IPS DF 19.7 (cell line): ENCODE measurements around the gene POLD2.
"Not testable (repeated sequence)": the region's sequence is repeated elsewhere in the genome, so short reads cannot be mapped to it uniquely, and the experiment has no call there.

Experiments used
- DNase-seq: peaks from one replicate; pipeline ENCODE4 v3.0.0-alpha.2; 2013; ENCODE audit warnings: low read depth, low spot score

POLD2 gene

DNA sequence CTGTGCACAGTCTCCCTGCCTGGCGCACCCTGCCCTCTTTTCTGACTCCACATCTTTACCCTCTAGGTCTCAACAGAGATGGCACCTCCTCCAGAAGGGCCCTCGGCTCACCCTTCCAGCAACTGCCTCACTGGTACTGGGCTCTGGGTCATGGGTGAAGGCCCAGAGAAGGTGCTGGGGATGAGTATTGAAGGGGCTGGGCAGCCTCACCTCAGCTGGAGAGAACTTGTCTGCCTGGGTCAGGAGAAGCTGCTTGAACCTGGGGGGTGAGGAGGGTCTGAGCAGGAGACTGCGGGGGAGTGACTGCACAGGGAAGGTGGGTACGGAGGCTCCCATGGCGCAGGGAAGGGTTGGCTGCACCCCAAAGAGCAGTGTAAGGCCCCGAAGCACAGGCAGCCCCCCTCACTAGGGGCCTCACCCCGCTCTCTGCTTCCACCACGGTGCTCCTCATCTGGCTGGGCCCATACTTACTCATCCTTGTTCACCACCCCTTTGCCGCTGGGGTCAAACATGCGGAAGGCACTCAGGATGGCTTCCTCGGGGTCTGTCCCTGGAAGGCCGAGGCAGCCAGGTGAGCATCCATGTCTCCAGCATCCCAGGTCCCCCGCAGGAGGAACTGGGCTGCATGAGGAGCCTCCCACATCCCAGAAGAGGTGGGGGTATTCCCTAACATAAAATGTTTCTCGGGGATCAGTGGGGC lies 16.1 kb upstream of the POLD2 start:
- DNase-seq = no peak

- DNase-seq = no peak
Measured at GRCh38 chr7:44138698-44139097, 15.3 kb upstream of the POLD2 start.

GRCh38 chr7:44136731-44137130 lies 13.4 kb upstream of the POLD2 start:
- no peak for DNase-seq

- no peak for DNase-seq
Measured at GRCh38 chr7:44134943-44135628, 11.7 kb upstream of the POLD2 start.

- DNase-seq = no peak
Measured at GRCh38 chr7:44133295-44133694, 9.9 kb upstream of the POLD2 start.

GRCh38 chr7:44132039-44132438 lies 8.7 kb upstream of the POLD2 start:
- DNase-seq = no peak

GRCh38 chr7:44131173-44132029 lies 8.1 kb upstream of the POLD2 start:
- no peak for DNase-seq

GRCh38 chr7:44128721-44129582 lies 5.6 kb upstream of the POLD2 start:
- no peak for DNase-seq

DNA sequence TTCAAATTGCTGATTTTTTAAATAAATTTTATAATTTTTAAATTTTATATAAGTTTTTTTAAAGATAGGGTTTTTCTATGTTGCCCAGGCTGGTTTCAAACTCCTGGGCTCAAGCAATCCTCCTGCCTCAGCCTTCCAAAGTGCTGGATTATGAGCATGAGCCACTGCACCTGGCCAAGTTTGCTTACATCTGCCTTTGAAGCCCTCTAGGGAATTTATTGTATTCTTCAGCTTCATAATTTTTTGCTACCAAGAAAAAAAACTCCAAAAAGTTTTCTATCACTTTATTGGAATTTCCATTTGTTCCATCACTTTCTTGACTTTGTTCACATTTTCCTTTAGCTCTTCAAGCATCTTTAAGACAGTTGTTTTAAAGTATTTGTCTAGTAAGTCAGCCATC lies 3.8 kb upstream of the POLD2 start:
- no peak for DNase-seq

GRCh38 chr7:44126574-44126973 lies 3.2 kb upstream of the POLD2 start:
- DNase-seq = not testable (repeated sequence)

DNA sequence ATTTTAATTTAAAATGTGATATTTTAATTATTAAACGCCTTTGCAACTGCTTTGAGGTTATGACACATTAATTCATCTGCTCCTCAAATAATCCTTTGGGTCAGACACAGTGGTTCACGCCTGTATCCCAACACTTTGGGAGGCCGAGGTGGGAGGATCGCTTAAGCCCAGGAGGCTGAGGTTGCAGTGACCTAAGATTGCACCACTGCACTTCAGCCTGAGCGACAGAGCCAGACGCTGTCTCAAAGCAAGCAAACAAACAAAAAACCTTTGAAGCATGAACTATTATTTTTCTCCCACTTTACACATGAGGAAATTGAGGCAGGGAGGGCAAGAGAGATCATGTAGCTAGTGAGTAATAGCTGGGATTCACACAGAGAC lies 1.5 kb upstream of the POLD2 start:
- DNase-seq = no peak

- DNase-seq = no peak
Measured at GRCh38 chr7:44122529-44122928, 819 bp downstream of the POLD2 start.

DNA sequence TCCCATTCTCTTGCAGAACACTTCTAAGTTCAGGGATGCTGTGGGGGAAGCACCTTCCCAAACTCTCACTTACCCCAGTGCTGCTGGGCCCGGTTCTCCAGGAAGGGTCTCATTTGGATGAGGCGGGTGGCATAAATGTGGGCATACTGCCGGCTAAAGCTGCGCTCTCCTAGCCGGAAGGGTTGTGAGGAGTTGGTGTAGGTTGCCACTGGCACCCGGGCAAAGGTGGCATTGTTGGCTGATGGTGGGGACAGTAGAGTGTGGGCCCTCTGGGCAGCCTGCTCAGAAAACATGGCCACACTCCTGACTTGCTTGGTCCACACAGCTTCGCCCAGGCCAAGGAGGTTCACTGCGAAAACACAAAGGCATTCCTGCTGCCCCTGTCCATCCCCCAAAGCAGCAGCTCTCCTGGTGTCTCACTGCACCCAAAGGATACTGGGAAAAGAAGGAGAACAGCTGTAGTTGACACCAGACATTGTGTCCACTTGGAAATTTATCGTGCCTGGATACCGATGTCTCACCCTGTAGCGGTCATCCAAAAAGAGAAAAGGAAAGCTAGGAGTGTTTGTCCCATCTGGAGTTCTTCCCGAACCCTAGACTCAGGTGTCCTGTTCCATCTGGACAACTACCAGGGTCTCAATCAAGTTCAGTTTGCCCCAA lies 1.5 kb downstream of the POLD2 start:
- no peak for DNase-seq

GRCh38 chr7:44120395-44120794 lies 3.0 kb downstream of the POLD2 start:
- no peak for DNase-seq

GRCh38 chr7:44119829-44120380 lies 3.4 kb downstream of the POLD2 start:
- no peak for DNase-seq

GRCh38 chr7:44117801-44118429 lies 5.4 kb downstream of the POLD2 start:
- DNase-seq = no peak

DNA sequence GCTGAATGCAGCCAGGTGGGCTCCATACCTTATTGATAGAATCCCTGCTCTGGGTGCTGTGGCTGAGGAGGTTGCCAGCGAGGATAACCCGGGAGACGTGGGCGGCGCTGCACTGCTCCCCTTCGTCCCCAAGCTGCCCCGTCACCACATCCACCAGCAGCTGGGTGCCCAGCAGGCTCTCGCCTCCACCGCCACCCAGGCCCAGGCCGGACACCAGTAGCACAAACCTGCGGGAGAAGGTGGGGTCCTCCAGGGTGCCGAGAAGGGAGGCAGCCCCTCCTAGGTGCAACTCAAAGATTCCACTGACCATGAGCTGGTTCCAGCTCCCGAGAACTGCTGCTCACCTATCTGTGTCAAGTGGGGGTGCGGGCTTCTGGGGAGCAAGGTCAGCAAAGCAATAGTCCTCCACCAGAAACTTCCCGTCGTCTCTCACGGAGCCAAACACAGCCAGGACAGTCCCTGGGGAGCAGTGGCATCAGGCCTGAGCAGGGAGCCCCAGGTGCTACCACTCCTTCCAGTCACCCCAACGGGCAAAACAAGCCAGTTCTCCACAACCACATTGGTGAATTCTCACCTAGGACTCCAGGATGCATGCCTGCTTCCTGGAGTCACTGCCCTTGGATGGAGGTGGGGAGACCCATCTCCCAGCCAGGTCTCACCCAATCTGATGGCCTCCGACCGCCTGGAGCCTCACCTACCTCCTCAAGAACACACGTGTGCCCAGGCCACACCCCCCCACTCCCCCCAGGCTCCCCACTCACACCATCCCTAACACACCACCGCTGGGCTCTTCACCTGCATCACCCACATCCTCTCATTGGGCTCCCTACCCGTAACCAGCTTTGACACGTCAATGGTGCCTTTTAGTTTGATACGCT lies 6.3 kb downstream of the POLD2 start:
- no peak for DNase-seq

DNA sequence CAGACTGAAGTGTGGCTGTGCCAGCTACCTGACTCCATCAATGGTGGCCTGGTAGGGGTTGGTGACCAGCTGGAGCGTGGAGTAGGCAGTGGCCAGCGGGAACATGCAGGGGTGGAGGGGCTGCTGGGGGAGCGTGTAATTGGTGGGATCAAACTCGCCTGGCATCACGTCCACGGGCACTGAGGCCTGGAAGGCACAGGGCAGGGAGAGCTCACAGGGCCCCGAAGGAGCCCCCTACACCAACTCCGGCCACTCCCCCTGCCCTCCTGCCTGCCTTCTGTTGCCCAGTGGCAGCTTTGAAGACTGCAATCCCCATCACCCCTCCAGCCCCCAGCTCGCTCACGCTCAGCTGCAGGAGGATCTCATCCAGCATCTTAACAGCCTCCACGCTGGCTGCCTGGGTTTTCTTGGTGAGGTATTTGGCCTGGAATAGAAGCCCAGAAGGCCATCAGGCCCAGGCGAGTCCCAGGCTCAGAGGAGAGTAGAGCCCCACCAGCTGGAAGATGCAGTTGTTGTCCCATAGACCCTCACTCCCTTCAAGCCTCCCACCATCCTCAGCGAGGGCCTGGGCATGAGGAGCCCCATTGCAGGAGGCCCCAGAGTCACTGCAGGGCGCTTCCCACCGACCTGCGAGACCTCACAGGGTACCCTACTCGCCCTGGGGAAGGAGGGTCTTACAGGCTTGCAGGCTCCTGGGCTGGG lies 7.1 kb downstream of the POLD2 start:
- DNase-seq = no peak
